Measurements from ENCODE around the gene TBC1D3B.
A peak's percentile ranks its signal among the peaks of the same experiment; 100 is the strongest.
"Not testable (repeated sequence)": the region's sequence is repeated elsewhere in the genome, so short reads cannot be mapped to it uniquely, and the experiment has no call there.

Gene TBC1D3B

GRCh38 chr17:36129616-36130015 lies 46.8 kb downstream of the TBC1D3B start:
- DNase-seq (ENCODE audit: low read depth in 2 of 2): no peak

DNA sequence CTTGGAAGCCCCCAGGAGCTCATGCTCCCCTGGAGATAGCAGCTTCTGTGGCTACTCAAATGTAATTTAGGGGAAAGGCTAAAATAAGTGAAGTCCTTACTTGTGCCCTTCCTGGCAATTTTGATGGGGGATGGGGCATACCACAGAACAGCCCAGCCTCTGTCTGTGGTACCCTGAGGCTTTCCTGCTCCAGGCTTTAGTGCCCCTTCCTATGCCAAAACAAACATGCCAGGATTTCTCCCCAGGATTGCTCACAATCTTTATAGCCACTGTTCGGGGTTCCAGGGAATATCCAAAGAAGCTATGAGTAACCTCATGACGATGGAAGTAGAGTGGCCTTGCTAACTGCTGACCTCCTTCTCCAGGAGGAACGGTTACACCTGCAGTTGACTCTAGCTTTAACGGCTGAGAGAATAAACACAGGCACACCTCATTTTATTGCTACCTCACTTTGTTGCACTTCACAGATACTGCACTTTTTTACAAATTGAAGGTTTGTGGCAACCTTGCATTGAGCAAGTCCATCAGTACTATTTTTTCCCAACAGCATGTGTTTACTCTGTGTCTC lies 47.9 kb downstream of the TBC1D3B start:
- no peak for DNase-seq (ENCODE audit: low read depth in 2 of 2)

- DNase-seq (ENCODE audit: low read depth in 2 of 2): no peak
Measured at GRCh38 chr17:36127911-36128310, 48.5 kb downstream of the TBC1D3B start.

- no peak for DNase-seq (ENCODE audit: low read depth in 2 of 2)
Measured at GRCh38 chr17:36127199-36127893, 49.1 kb downstream of the TBC1D3B start.

- DNase-seq (ENCODE audit: low read depth in 2 of 2): no peak
Measured at GRCh38 chr17:36124879-36125824, 51.3 kb downstream of the TBC1D3B start.

DNA sequence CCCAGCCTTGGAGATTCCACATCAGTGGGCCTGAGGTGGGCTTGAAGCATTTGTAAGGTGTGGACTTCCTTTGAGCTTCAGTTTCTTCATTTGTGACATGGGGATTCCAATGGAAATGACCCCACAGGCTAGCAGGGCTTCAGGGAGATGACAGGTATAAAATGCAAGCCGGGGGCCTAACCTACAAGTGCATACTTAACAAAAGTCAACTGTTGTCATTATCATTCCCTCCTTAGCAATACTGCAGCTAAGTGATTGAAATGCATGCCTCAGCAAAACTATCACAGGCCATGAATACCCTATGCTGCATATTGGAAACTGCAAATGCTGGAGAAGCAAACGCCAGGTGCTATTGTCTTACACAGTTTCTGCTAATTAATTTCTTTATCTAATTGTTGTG lies 53.0 kb downstream of the TBC1D3B start:
- no peak for DNase-seq (ENCODE audit: low read depth in 2 of 2)

- not testable (repeated sequence) for DNase-seq (ENCODE audit: low read depth in 2 of 2)
Measured at GRCh38 chr17:36121099-36121498, 55.3 kb downstream of the TBC1D3B start.

DNA sequence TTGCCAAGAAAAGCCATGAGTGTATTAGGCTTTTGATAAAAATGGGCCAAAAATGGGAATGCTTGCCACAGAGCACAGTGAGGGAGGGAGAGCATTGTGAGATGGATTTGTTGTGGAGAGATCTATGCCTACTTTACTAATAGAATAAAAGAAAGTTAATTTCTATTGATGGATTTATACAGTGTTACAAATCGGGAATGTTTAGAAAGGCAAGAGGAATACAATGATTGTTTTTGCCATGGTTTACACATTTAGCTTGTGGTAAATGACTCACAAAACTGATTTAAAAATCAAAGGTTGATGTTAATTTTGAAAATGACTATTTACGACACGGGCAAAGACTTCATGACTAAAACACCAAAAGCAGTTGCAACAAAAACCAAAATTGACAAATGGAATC lies 56.2 kb downstream of the TBC1D3B start:
- DNase-seq (ENCODE audit: low read depth in 2 of 2): no peak

- no peak for DNase-seq (ENCODE audit: low read depth in 2 of 2)
Measured at GRCh38 chr17:36118477-36119353, 57.7 kb downstream of the TBC1D3B start.

DNA sequence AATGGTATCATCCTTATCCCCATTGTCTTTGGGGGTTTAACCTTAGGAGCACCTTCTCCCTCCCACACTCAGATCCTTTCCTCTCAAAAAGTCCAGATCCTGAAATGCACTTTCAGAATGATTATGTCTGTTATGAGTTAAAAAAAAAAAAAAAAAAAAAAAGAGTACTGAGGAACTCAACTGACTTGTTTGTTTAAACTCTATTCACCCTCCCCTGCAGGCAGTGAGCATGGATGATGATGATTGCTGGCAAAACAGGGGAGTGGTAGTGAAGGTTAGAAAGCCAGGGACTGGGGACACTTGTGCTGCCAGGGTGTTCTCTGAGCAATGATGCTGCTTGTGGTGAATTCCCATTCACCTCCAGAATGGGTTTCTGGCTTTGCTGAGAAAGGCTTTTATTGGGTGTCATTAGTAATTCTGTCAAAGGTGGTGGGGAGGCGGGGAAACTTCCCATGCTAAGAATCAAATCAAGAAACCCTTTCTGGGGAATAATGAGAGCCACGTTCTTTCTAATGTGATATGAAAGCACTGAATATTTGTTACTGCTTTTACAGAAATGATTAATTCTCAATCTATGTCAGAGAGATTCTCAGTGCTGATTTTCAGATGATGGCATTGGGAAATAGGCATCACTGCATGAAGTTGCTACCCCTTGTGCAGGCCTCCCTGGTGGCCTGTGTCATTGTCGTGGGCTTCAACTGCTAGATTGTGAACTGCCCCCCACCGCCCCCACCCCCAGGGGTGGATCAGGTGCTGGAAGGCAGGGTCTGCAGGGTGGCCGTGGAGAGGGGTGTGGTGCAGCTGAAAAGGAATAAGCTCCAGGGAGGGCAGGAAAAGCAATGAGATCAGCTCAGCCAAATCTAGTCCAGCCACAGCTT lies 58.7 kb downstream of the TBC1D3B start:
- DNase-seq (ENCODE audit: low read depth in 2 of 2): peak; percentile 34 to 36

Measured in stimulated activated CD8-positive, alpha-beta memory T cell treated with anti-CD3 and anti-CD28 coated beads, Interleukin-15, amount 100 ng/mL, for 48 hours (primary cell).